HEK293 (cell line): Measurements from ENCODE around the gene KLHL36.

Experiments
- MZF1 ChIP-seq: fragments of 450-650 bp; formaldehyde crosslinking; IDR thresholded peaks from 2 replicates; pipeline ENCODE4 v1.5.1; 2017; ENCODE audit warnings: missing biosample characterization, missing genetic modification characterization, borderline replicate concordance
- SCRT2 ChIP-seq: fragments of 450-650 bp; formaldehyde crosslinking; IDR thresholded peaks from 2 replicates; pipeline ENCODE4 v1.5.1; 2016; ENCODE audit warnings: missing biosample characterization, missing genetic modification characterization
- TCF7L2 ChIP-seq: IDR thresholded peaks from 2 replicates; pipeline ENCODE4 v1.6.1; 2011; ENCODE audit warnings: low read depth, mild to moderate bottlenecking, inconsistent platforms, low read length, moderate library complexity, borderline replicate concordance
- ZBTB7A ChIP-seq: fragments of 450-650 bp; formaldehyde crosslinking; IDR thresholded peaks from 2 replicates; pipeline ENCODE4 v1.5.1; 2016; ENCODE audit warnings: low read depth, missing biosample characterization, missing genetic modification characterization
- ZNF133 ChIP-seq: fragments of 450-650 bp; formaldehyde crosslinking; IDR thresholded peaks from 2 replicates; pipeline ENCODE4 v1.5.1; 2016; ENCODE audit warnings: missing biosample characterization, missing genetic modification characterization
- ZNF138 ChIP-seq: fragments of 450-650 bp; formaldehyde crosslinking; IDR thresholded peaks from 2 replicates; pipeline ENCODE4 v1.5.1; 2016; ENCODE audit warnings: missing biosample characterization, missing genetic modification characterization, borderline replicate concordance
- ZNF423 ChIP-seq: fragments of 450-650 bp; formaldehyde crosslinking; IDR thresholded peaks from 2 replicates; pipeline ENCODE4 v1.5.1; 2016; ENCODE audit warnings: missing biosample characterization, missing genetic modification characterization
- ZSCAN30 ChIP-seq: fragments of 450-650 bp; IDR thresholded peaks from 2 replicates; pipeline ENCODE4 v1.5.1; 2018; ENCODE audit warnings: missing biosample characterization, mild to moderate bottlenecking, missing genetic modification characterization, moderate library complexity
- TF ChIP-seq, protein P1 (sequence below): fragments of 450-650 bp; formaldehyde crosslinking; IDR thresholded peaks from 2 replicates; pipeline ENCODE4 v1.5.1; 2016; ENCODE audit warnings: missing biosample characterization, missing genetic modification characterization
- TF ChIP-seq, protein P2 (sequence below): fragments of 450-650 bp; formaldehyde crosslinking; IDR thresholded peaks from 2 replicates; pipeline ENCODE4 v1.5.1; 2017; ENCODE audit warnings: missing biosample characterization, missing genetic modification characterization
- TF ChIP-seq, protein P3 (sequence below): fragments of 450-650 bp; formaldehyde crosslinking; IDR thresholded peaks from 2 replicates; pipeline ENCODE4 v1.5.1; 2016; ENCODE audit warnings: missing biosample characterization, missing genetic modification characterization
- TF ChIP-seq, protein P4 (sequence below): fragments of 450-650 bp; formaldehyde crosslinking; conservative IDR thresholded peaks from 2 replicates; pipeline ENCODE4 v1.5.1; 2016; ENCODE audit warnings: low read depth, missing biosample characterization, missing genetic modification characterization

DNA sequence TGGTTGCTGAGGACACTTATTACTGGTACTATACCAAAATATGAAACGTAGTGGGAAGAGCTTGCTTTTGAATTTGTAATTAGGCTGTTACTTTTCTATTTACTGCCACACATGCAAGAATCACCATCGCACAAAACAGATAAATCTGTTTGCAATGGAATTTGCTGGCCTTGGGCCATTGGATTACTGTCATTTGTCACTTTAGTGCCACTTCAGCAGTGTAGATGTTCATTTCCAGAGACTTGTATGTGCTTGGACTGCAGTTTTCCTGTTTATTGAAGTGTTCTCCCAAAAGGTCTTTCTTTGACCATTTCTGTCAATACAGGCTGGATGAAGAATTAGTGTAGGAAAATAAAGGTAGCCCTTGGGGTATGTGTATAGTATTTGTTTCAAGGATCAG, 55.9 kb downstream of the KLHL36 start:
- TF ChIP-seq, protein P1, sequence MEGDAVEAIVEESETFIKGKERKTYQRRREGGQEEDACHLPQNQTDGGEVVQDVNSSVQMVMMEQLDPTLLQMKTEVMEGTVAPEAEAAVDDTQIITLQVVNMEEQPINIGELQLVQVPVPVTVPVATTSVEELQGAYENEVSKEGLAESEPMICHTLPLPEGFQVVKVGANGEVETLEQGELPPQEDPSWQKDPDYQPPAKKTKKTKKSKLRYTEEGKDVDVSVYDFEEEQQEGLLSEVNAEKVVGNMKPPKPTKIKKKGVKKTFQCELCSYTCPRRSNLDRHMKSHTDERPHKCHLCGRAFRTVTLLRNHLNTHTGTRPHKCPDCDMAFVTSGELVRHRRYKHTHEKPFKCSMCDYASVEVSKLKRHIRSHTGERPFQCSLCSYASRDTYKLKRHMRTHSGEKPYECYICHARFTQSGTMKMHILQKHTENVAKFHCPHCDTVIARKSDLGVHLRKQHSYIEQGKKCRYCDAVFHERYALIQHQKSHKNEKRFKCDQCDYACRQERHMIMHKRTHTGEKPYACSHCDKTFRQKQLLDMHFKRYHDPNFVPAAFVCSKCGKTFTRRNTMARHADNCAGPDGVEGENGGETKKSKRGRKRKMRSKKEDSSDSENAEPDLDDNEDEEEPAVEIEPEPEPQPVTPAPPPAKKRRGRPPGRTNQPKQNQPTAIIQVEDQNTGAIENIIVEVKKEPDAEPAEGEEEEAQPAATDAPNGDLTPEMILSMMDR (tag by site-specific recombination): no peak
- TF ChIP-seq ZNF133 (no peak), TCF7L2 (no peak), SCRT2 (tag by site-specific recombination) (no peak), ZNF423 (tag by site-specific recombination) (no peak), ZSCAN30 (tag by site-specific recombination) (no peak), ZBTB7A (tag by site-specific recombination) (no peak), MZF1 (tag by site-specific recombination) (no peak), ZNF138 (tag by site-specific recombination) (no peak)
- TF ChIP-seq, protein P2, sequence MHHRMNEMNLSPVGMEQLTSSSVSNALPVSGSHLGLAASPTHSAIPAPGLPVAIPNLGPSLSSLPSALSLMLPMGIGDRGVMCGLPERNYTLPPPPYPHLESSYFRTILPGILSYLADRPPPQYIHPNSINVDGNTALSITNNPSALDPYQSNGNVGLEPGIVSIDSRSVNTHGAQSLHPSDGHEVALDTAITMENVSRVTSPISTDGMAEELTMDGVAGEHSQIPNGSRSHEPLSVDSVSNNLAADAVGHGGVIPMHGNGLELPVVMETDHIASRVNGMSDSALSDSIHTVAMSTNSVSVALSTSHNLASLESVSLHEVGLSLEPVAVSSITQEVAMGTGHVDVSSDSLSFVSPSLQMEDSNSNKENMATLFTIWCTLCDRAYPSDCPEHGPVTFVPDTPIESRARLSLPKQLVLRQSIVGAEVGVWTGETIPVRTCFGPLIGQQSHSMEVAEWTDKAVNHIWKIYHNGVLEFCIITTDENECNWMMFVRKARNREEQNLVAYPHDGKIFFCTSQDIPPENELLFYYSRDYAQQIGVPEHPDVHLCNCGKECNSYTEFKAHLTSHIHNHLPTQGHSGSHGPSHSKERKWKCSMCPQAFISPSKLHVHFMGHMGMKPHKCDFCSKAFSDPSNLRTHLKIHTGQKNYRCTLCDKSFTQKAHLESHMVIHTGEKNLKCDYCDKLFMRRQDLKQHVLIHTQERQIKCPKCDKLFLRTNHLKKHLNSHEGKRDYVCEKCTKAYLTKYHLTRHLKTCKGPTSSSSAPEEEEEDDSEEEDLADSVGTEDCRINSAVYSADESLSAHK (tag by site-specific recombination): no peak
- TF ChIP-seq, protein P3, sequence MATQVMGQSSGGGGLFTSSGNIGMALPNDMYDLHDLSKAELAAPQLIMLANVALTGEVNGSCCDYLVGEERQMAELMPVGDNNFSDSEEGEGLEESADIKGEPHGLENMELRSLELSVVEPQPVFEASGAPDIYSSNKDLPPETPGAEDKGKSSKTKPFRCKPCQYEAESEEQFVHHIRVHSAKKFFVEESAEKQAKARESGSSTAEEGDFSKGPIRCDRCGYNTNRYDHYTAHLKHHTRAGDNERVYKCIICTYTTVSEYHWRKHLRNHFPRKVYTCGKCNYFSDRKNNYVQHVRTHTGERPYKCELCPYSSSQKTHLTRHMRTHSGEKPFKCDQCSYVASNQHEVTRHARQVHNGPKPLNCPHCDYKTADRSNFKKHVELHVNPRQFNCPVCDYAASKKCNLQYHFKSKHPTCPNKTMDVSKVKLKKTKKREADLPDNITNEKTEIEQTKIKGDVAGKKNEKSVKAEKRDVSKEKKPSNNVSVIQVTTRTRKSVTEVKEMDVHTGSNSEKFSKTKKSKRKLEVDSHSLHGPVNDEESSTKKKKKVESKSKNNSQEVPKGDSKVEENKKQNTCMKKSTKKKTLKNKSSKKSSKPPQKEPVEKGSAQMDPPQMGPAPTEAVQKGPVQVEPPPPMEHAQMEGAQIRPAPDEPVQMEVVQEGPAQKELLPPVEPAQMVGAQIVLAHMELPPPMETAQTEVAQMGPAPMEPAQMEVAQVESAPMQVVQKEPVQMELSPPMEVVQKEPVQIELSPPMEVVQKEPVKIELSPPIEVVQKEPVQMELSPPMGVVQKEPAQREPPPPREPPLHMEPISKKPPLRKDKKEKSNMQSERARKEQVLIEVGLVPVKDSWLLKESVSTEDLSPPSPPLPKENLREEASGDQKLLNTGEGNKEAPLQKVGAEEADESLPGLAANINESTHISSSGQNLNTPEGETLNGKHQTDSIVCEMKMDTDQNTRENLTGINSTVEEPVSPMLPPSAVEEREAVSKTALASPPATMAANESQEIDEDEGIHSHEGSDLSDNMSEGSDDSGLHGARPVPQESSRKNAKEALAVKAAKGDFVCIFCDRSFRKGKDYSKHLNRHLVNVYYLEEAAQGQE (tag by site-specific recombination): no peak
- TF ChIP-seq, protein P4, sequence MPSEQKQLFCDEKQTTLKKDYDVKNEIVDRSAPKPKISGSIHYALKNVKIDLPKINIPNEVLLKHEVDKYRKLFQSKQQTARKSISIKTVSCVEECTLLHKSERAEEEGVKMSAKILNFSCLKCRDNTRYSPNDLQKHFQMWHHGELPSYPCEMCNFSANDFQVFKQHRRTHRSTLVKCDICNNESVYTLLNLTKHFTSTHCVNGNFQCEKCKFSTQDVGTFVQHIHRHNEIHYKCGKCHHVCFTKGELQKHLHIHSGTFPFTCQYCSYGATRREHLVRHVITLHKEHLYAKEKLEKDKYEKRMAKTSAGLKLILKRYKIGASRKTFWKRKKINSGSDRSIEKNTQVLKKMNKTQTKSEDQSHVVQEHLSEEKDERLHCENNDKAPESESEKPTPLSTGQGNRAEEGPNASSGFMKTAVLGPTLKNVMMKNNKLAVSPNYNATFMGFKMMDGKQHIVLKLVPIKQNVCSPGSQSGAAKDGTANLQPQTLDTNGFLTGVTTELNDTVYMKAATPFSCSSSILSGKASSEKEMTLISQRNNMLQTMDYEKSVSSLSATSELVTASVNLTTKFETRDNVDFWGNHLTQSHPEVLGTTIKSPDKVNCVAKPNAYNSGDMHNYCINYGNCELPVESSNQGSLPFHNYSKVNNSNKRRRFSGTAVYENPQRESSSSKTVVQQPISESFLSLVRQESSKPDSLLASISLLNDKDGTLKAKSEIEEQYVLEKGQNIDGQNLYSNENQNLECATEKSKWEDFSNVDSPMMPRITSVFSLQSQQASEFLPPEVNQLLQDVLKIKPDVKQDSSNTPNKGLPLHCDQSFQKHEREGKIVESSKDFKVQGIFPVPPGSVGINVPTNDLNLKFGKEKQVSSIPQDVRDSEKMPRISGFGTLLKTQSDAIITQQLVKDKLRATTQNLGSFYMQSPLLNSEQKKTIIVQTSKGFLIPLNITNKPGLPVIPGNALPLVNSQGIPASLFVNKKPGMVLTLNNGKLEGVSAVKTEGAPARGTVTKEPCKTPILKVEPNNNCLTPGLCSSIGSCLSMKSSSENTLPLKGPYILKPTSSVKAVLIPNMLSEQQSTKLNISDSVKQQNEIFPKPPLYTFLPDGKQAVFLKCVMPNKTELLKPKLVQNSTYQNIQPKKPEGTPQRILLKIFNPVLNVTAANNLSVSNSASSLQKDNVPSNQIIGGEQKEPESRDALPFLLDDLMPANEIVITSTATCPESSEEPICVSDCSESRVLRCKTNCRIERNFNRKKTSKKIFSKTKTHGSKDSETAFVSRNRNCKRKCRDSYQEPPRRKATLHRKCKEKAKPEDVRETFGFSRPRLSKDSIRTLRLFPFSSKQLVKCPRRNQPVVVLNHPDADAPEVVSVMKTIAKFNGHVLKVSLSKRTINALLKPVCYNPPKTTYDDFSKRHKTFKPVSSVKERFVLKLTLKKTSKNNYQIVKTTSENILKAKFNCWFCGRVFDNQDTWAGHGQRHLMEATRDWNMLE (tag by site-specific recombination): no peak
